HCT116 (cell line): Measurements from ENCODE around the gene ZNF33A. TPM values are rescaled to one million over a fixed set of nuclear protein-coding genes. Genes with fewer than 3 reads are reported as not detected.

ENCODE experiments used
- ATAC-seq: fragments of 200-7000 bp; cut with Tn5 transposase; 2 replicates; pipeline ENCODE4 v1.9.1; 2020; ENCODE audit warnings: mild to moderate bottlenecking, moderate library complexity
- BruUV-seq: library from RNA; stranded (reverse); fragments of 400-500 nt; replicated peaks from 2 replicates; lab custom pipeline; 2021; lab: Mats Ljungman, UMichigan
- CTCF ChIA-PET: fragments of 300-600 bp; sonication (Branson Sonifier 250); formaldehyde crosslinking; loops from one replicate; lab custom pipeline; 2021; ENCODE audit warnings: antibody characterized with exemption; lab: Charles Lee
- POLR2A ChIA-PET: fragments of 300-600, 350-600 bp; sonication (Branson Sonifier 250); formaldehyde crosslinking; loops from one replicate; lab custom pipeline; 2021; ENCODE audit warnings: antibody characterized with exemption; lab: Charles Lee
- RAD21 ChIA-PET, 2 experiments: fragments of 300-600 bp; sonication (Branson Sonifier 250); formaldehyde crosslinking; loops; one replicate each; lab custom pipeline; 2023; ENCODE audit warnings: low total read pairs in 2 of 2; ENCODE audit not compliant: uncharacterized antibody in 2 of 2, unreplicated experiment in 2 of 2, low non-redundant PET in 1 of 2; lab: Charles Lee
- DNase-seq: peaks from one replicate; pipeline ENCODE4 v3.0.0-alpha.2; 2010; ENCODE audit warnings: low read depth, low spot score
- H2AFZ ChIP-seq: fragments of 200-600 bp; shearing (Covaris generic), sonication (generic); 2 replicates; pipeline ENCODE4 v1.6.1; 2017; ENCODE audit warnings: low read depth, mixed run types, mixed read lengths, antibody characterized with exemption, low read length; ENCODE audit not compliant: poor library complexity, severe bottlenecking
- H3K27ac ChIP-seq: 2 replicates; pipeline ENCODE4 v1.5.1; 2012; ENCODE audit warnings: low read depth, low read length
- H3K27me3 ChIP-seq: fragments of 200-600 bp; sonication (generic); 2 replicates; pipeline ENCODE4 v1.6.1; 2016; ENCODE audit warnings: mixed run types, low read length, mixed read lengths; ENCODE audit not compliant: insufficient read depth
- H3K36me3 ChIP-seq, 2 experiments: fragments of 200-500 bp in 1 of 2; fragments of 200-600 bp in 1 of 2; sonication (Bioruptor generic) in 1 of 2; sonication (generic) in 1 of 2; 2 replicates each; pipeline versions ENCODE4 v1.5.1 to v1.6.1; 2014 to 2016; ENCODE audit warnings: low read length in 2 of 2, inconsistent platforms in 1 of 2, mixed read lengths in 1 of 2, mixed run types in 1 of 2; ENCODE audit not compliant: insufficient read depth in 2 of 2, control insufficient read depth in 1 of 2
- H3K4me1 ChIP-seq, 2 experiments: fragments of 200-600 bp in 1 of 2; sonication (generic) in 1 of 2; 2 replicates each; pipeline versions ENCODE4 v1.5.1 to v1.6.1; 2012 to 2017; ENCODE audit warnings: low read length in 2 of 2, inconsistent platforms in 1 of 2, mild to moderate bottlenecking in 1 of 2, mixed read lengths in 1 of 2, mixed run types in 1 of 2, moderate library complexity in 1 of 2; ENCODE audit not compliant: insufficient read depth in 2 of 2, control insufficient read depth in 1 of 2
- H3K4me2 ChIP-seq: fragments of 200-600 bp; sonication (generic); 2 replicates; pipeline ENCODE4 v1.6.1; 2017; ENCODE audit warnings: mixed run types, low read length, mixed read lengths
- H3K4me3 ChIP-seq, 2 experiments: fragments of 200-600 bp in 1 of 2; sonication (generic) in 1 of 2; replicated peaks in 1 of 2; 2 replicates each; pipeline ENCODE4 v1.5.1; 2011 to 2016; ENCODE audit warnings: low read length in 2 of 2, control low read depth in 1 of 2, low read depth in 1 of 2, mild to moderate bottlenecking in 1 of 2, mixed read lengths in 1 of 2, mixed run types in 1 of 2
- H3K79me2 ChIP-seq: fragments of 200-600 bp; sonication (generic); 2 replicates; pipeline ENCODE4 v1.6.1; 2017; ENCODE audit warnings: mild to moderate bottlenecking, mixed run types, low read length, moderate library complexity, mixed read lengths; ENCODE audit not compliant: insufficient read depth
- H3K9ac ChIP-seq: fragments of 200-600 bp; sonication (generic); 2 replicates; pipeline ENCODE4 v1.6.1; 2016; ENCODE audit warnings: low read length, mixed read lengths
- H3K9me2 ChIP-seq: fragments of 200-600 bp; sonication (generic), shearing (Covaris generic); 2 replicates; pipeline ENCODE4 v1.6.1; 2017; ENCODE audit warnings: mixed run types, mild to moderate bottlenecking, moderate library complexity; ENCODE audit not compliant: insufficient read depth
- H3K9me3 ChIP-seq, 2 experiments: fragments of 200-500 bp in 1 of 2; fragments of 200-600 bp in 1 of 2; sonication (Bioruptor generic) in 1 of 2; sonication (generic) in 1 of 2; 2 replicates each; pipeline ENCODE4 v1.6.1; 2014 to 2017; ENCODE audit warnings: low read length in 2 of 2, mixed read lengths in 2 of 2, inconsistent platforms in 1 of 2, low read depth in 1 of 2, mild to moderate bottlenecking in 1 of 2, mixed run types in 1 of 2, moderate library complexity in 1 of 2; ENCODE audit not compliant: control insufficient read depth in 1 of 2, insufficient read depth in 1 of 2
- H4K20me1 ChIP-seq: fragments of 200-600 bp; sonication (generic), shearing (Covaris generic); 2 replicates; pipeline ENCODE4 v1.6.1; 2017; ENCODE audit warnings: mixed run types, mild to moderate bottlenecking, moderate library complexity; ENCODE audit not compliant: insufficient read depth
- CEBPB ChIP-seq: IDR thresholded peaks from 2 replicates; pipeline ENCODE4 v1.6.1; 2012; ENCODE audit warnings: low read depth
- EGR1 ChIP-seq: IDR thresholded peaks from 2 replicates; pipeline ENCODE4 v1.6.1; 2012; ENCODE audit warnings: low read depth
- ELF1 ChIP-seq: IDR thresholded peaks from 2 replicates; pipeline ENCODE4 v1.6.1; 2012; ENCODE audit warnings: low read depth, borderline replicate concordance
- EZH2 ChIP-seq: fragments of 200-600 bp; sonication (generic); IDR thresholded peaks from 2 replicates; pipeline ENCODE4 v1.6.1; 2017; ENCODE audit warnings: antibody characterized with exemption, mixed run types
- JUND ChIP-seq: IDR thresholded peaks from 2 replicates; pipeline ENCODE4 v1.6.1; 2012
- POLR2AphosphoS5 ChIP-seq: IDR thresholded peaks from 2 replicates; pipeline ENCODE4 v1.6.1; 2011; ENCODE audit warnings: mild to moderate bottlenecking, low read depth, low read length, moderate library complexity
- RAD21 ChIP-seq: IDR thresholded peaks from 2 replicates; pipeline ENCODE4 v1.6.1; 2012; ENCODE audit warnings: low read depth, mild to moderate bottlenecking
- REST ChIP-seq: IDR thresholded peaks from 2 replicates; pipeline ENCODE4 v1.6.1; 2012; ENCODE audit warnings: low read depth
- SIN3A ChIP-seq: IDR thresholded peaks from 2 replicates; pipeline ENCODE4 v1.6.1; 2012; ENCODE audit warnings: low read depth
- SP1 ChIP-seq: IDR thresholded peaks from 2 replicates; pipeline ENCODE4 v1.6.1; 2012; ENCODE audit warnings: low read depth
- intact Hi-C: fragments of 100-400 bp; cut with micrococcal nuclease; formaldehyde crosslinking; loops from 2 replicates; pipeline ENCODE4 v1.10.0; 2022
- total RNA-seq: library from RNA; stranded (reverse); gene quantifications from one replicate; pipeline ENCODE4 v1.2.1, GENCODE V29; 2021; ENCODE audit not compliant: unreplicated experiment
- TF ChIP-seq, protein P1 (sequence below): IDR thresholded peaks from 2 replicates; pipeline ENCODE4 v1.6.1; 2012
- TF ChIP-seq, protein P2 (sequence below): IDR thresholded peaks from 2 replicates; pipeline ENCODE4 v1.6.1; 2012

Gene ZNF33A
- total RNA-seq, 1 experiment from 2014 or later: 21.2 TPM

- DNase-seq (no peak), ATAC-seq (0 out of 2 replicates have a peak, but pooled peaks have one; percentile 2)
- H3K27ac ChIP-seq: peak overlapping the region; percentile 62; the same call in 1 of the 2 replicates
- H3K4me2 ChIP-seq: peak overlapping the region; percentile 89
- peaks cover 0 to 14% of the 10 kb centered on the region in 2 experiments; a peak in 2 of 4 replicates for H3K4me1 ChIP-seq
- peak overlapping the region; percentile 78 for H3K9ac ChIP-seq
- ChIA-PET RAD21 (interaction anchor here in 1 of 2 experiments (0.6 kb wide), 1 partner anchor 118 kb away, joined by 3 read pairs; no protein-coding TSS in a partner anchor), POLR2A (no interaction called here), CTCF (no interaction called here)
- H2AFZ ChIP-seq: no peak overlapping the region
- intact Hi-C loops: loop anchor here (1.0 to 2.0 kb wide), 2 partner anchors 84 to 119 kb away; partner anchors contain the start of genes ZNF25 and ZNF33A
- peak overlapping the region; percentile 83 to 88 for H3K4me3 ChIP-seq
- H4K20me1 ChIP-seq: no peaks in the 10 kb centered on the region
- no peaks in the 10 kb centered on the region for H3K9me3 ChIP-seq
- TF ChIP-seq EGR1 (no peak), SIN3A (no peak), SP1 (no peak), POLR2AphosphoS5 (no peak), EZH2 (no peak), ELF1 (no peak), CEBPB (no peak), REST (no peak), JUND (no peak), RAD21 (no peak)
- TF ChIP-seq, protein P1, sequence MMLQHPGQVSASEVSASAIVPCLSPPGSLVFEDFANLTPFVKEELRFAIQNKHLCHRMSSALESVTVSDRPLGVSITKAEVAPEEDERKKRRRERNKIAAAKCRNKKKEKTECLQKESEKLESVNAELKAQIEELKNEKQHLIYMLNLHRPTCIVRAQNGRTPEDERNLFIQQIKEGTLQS: no peak
- TF ChIP-seq, protein P2, sequence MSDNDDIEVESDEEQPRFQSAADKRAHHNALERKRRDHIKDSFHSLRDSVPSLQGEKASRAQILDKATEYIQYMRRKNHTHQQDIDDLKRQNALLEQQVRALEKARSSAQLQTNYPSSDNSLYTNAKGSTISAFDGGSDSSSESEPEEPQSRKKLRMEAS: no peak
- peaks cover 16 to 39% of the 10 kb centered on the region in 2 experiments for H3K36me3 ChIP-seq
- H3K9me2 ChIP-seq: no peaks in the 10 kb centered on the region
- H3K79me2 ChIP-seq: peaks cover 49% of the 10 kb centered on the region
- BruUV-seq: no TSS peak
- H3K27me3 ChIP-seq: no peaks in the 10 kb centered on the region
Measured at GRCh38 chr10:38094927-38095574, 84.6 kb downstream of the ZNF33A start.
